Activated naive CD8-positive, alpha-beta T cell treated with anti-CD3 and anti-CD28 coated beads, Interleukin-2, amount 50 U/mL, for 24 hours (primary cell): ENCODE data around the gene SLC47A2.
"Not testable (repeated sequence)": the region's sequence is repeated elsewhere in the genome, so short reads cannot be mapped to it uniquely, and the experiment has no call there.

Experiments
- ATAC-seq: fragments of 150-1000 bp; cut with Tn5 transposase; one replicate; pipeline ENCODE4 v1.10.0; 2021
- DNase-seq: peaks from one replicate; pipeline ENCODE4 v3.0.0; 2021
- H3K27ac Mint-ChIP-seq: one replicate; pipeline ENCODE4 v1.8.0; 2021; ENCODE audit warnings: mild to moderate bottlenecking, mixed read lengths
- H3K27me3 Mint-ChIP-seq: one replicate; pipeline ENCODE4 v1.8.0; 2021; ENCODE audit warnings: mixed read lengths
- H3K36me3 Mint-ChIP-seq: one replicate; pipeline ENCODE4 v1.8.0; 2021; ENCODE audit warnings: low read depth, mixed read lengths
- H3K4me1 Mint-ChIP-seq: one replicate; pipeline ENCODE4 v1.8.0; 2021; ENCODE audit warnings: mixed read lengths
- H3K4me3 Mint-ChIP-seq: one replicate; pipeline ENCODE4 v1.8.0; 2021; ENCODE audit warnings: mild to moderate bottlenecking, moderate library complexity, mixed read lengths
- H3K9me3 Mint-ChIP-seq: one replicate; pipeline ENCODE4 v1.8.0; 2021; ENCODE audit warnings: mixed read lengths

SLC47A2 gene

GRCh38 chr17:19678581-19679453, 37.6 kb downstream of the SLC47A2 start:
- Mint-ChIP-seq H3K4me1 (no peaks in the 10 kb centered on the region), H3K27ac (no peak overlapping the region), H3K36me3 (no peaks in the 10 kb centered on the region), H3K4me3 (no peak overlapping the region), H3K27me3 (no peaks in the 10 kb centered on the region), H3K9me3 (no peaks in the 10 kb centered on the region)
- ATAC-seq, result no peak
- no peak for DNase-seq

DNA sequence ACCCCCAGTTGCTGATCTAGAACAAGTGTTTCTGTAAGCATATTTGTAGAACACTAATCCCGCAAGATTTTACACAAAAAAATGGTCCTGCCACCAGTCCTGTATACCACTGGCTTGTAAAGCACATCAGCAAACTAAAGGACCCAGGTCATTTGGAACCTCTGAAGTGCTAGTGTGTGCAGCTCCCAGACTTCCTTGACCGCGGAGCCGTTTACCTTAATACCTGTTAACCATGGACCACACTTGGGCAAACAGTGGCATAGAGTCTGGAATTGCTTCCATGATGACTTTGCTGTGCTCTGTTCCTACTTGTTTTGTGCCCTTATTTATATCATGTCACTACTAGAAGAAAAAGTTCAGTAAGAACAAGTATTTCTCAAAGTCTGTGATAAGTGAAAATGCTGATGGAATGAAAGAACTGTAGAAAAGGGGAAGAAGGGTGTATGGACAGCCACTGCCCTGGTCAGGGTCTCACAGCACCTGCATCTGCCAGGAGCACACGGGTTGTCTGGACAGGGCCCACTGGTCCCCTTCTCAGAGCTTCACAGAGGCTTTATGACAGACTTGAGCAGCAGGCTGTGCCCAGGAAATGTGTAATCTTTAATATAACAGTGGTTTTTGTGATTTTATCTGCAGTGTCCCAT, 38.5 kb downstream of the SLC47A2 start:
- H3K36me3 Mint-ChIP-seq, result peaks cover 1% of the 10 kb centered on the region
- no peaks in the 10 kb centered on the region for H3K9me3 Mint-ChIP-seq
- no peaks in the 10 kb centered on the region for H3K27me3 Mint-ChIP-seq
- H3K27ac Mint-ChIP-seq, result no peak overlapping the region
- DNase-seq (no peak), ATAC-seq (no peak)
- no peak overlapping the region for H3K4me3 Mint-ChIP-seq
- no peaks in the 10 kb centered on the region for H3K4me1 Mint-ChIP-seq

DNA sequence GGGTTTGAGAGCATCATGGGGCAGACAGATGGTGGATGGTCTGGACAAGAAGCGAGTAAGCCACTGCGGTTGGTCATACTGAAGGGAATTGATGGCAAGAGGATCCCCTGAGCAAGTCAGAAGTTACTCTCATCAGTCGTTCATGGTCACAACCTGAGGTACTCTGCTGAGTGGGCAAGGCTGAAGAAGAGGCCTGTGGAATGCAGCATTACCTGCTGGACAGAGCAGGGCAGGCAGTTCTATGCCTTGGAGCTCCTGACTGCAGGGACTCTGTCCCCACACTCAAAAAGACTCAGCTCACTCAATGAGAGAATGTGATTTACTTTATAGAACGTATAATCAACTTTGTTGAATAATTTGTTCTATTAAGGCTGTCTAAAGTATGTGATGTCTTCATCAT, 39.5 kb downstream of the SLC47A2 start:
- no peak overlapping the region for H3K27ac Mint-ChIP-seq
- peaks cover 1% of the 10 kb centered on the region for H3K36me3 Mint-ChIP-seq
- H3K4me3 Mint-ChIP-seq, result no peak overlapping the region
- no peaks in the 10 kb centered on the region for H3K27me3 Mint-ChIP-seq
- no peaks in the 10 kb centered on the region for H3K9me3 Mint-ChIP-seq
- DNase-seq, result no peak
- H3K4me1 Mint-ChIP-seq, result no peaks in the 10 kb centered on the region
- no peak for ATAC-seq

DNA sequence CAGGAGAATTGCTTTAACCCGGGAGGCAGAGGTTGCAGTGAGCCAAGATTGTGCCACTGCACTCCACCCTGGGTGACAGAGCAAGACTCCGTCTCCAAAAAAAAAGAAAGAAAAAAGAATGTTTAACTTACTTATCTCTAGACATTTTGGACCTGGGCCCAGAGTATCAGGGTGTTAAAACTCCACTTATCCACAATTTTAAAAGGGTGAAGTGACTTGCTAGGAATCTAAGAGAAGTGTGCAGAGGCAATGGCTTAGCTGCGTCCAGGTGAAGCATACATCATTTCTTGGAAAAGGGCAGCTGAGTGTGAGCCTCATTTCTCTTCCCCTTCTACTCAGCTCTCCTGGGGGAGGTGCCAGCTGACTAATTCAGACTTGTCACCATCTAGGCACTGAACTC, 42.8 kb downstream of the SLC47A2 start:
- DNase-seq (no peak), ATAC-seq (no peak)
- Mint-ChIP-seq H3K27ac (no peak overlapping the region), H3K4me1 (no peaks in the 10 kb centered on the region), H3K27me3 (no peaks in the 10 kb centered on the region), H3K4me3 (no peak overlapping the region), H3K9me3 (no peaks in the 10 kb centered on the region), H3K36me3 (peaks cover 1% of the 10 kb centered on the region)

DNA sequence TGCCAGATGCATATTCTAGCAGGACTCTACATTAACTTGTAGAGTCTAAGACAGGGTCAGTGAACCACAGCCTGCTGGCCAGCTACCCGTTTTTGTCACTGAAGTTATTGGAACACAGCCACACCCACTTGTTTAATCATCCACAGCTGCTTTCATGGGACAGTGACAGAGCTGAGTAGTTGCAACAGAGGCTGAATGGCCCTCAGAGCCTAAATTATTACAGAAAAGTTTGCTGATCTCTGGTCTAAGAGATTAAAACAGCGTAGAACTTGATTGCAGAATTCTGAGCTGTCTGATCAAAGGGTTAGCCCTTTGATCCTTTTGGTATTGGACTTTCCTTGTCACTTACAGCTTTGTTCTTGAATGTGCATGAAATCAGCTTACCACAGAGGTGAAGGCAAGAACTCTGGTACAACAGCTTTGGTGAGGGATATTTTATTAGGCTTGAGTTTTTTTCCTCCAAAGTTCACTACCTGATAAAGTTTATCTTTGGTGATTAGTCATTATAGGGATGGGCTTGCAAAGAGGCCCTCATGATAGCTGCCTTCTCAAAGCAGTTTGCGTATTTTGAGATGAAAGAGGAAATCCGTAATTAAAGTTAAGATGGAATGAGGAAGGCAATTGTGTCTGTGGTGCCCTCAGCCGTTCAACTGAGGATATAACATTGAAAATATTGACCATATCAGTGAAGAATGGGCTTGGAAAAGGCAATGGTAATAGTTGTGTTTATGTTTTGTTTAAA, 44.2 kb downstream of the SLC47A2 start:
- Mint-ChIP-seq H3K27me3 (no peaks in the 10 kb centered on the region), H3K4me3 (no peak overlapping the region), H3K4me1 (no peaks in the 10 kb centered on the region), H3K36me3 (peaks cover 1% of the 10 kb centered on the region), H3K27ac (no peak overlapping the region), H3K9me3 (no peaks in the 10 kb centered on the region)
- DNase-seq, result no peak
- ATAC-seq, result no peak

GRCh38 chr17:19671433-19671832, 45.0 kb downstream of the SLC47A2 start:
- ATAC-seq (no peak), DNase-seq (no peak)
- H3K4me3 Mint-ChIP-seq, result no peak overlapping the region
- H3K27ac Mint-ChIP-seq, result no peak overlapping the region
- H3K4me1 Mint-ChIP-seq, result no peaks in the 10 kb centered on the region
- H3K27me3 Mint-ChIP-seq, result no peaks in the 10 kb centered on the region
- H3K36me3 Mint-ChIP-seq, result peaks cover 1% of the 10 kb centered on the region
- no peaks in the 10 kb centered on the region for H3K9me3 Mint-ChIP-seq

GRCh38 chr17:19670908-19671307, 45.5 kb downstream of the SLC47A2 start:
- Mint-ChIP-seq H3K4me1 (no peaks in the 10 kb centered on the region), H3K36me3 (peaks cover 1% of the 10 kb centered on the region), H3K27ac (no peak overlapping the region), H3K9me3 (no peaks in the 10 kb centered on the region), H3K27me3 (no peaks in the 10 kb centered on the region), H3K4me3 (no peak overlapping the region)
- ATAC-seq, result no peak
- no peak for DNase-seq

DNA sequence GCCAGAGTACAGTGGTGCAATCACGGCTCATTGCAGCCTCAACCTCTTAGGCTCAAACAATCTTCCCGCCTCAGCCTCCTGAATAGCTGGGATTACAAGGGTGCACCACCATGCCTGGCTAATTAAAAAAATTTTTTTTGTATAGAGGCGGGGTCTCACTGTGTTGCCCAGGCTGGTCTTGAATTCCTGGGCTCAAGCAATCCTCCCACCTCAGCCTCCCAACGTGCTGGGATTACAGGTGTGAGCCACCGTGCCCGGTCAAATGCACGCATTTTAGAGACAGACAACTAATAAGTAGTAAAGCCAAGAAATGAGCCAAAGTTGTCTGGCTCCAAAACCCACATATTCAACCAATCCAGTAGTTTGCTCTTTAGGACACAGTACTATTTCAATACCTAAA, 46.7 kb downstream of the SLC47A2 start:
- H3K27ac Mint-ChIP-seq, H3K4me1 Mint-ChIP-seq, H3K27me3 Mint-ChIP-seq, ATAC-seq, H3K9me3 Mint-ChIP-seq, DNase-seq, H3K4me3 Mint-ChIP-seq, H3K36me3 Mint-ChIP-seq: not testable (repeated sequence)

- no peak for DNase-seq
- Mint-ChIP-seq H3K4me1 (no peaks in the 10 kb centered on the region), H3K36me3 (peaks cover 8% of the 10 kb centered on the region), H3K4me3 (no peak overlapping the region), H3K9me3 (no peaks in the 10 kb centered on the region), H3K27me3 (no peaks in the 10 kb centered on the region), H3K27ac (no peak overlapping the region)
- ATAC-seq, result no peak
These were observed 51.6 kb downstream of the SLC47A2 start for GRCh38 chr17:19664821-19665181.

DNA sequence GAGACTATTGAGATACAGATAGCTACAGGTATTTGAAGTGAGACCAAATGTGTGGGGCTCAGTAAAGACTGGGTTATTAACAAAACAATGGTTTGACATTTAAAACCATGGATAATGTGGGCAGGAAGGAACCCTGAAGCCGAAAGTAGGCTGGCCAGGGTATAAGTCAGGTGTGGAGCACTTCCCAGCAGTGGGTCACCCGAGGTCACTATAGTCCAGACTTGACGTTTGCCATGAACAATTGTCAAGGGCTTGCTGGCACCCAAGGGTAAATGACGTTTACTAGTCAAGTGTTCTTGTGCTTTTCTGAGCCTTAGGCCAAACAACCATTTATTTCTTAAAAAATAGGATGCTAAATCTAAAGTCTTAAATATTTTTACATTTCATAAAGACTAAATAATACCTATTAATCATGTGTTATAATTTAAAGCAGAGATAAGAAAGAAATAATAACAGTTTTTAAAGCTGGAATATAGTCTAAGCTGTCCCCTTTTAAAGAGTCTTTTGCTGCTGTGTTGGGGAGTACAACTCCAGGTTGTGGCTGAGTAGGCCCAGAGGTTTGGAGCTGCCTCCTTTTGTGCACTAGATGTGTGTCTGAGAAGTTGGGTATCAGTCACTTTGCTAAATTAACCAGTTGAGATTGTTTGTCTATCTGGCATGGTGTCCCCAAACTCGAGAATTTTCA, 52.1 kb downstream of the SLC47A2 start:
- Mint-ChIP-seq H3K36me3 (peaks cover 9% of the 10 kb centered on the region), H3K4me1 (no peaks in the 10 kb centered on the region), H3K27me3 (no peaks in the 10 kb centered on the region), H3K27ac (no peak overlapping the region), H3K4me3 (no peak overlapping the region), H3K9me3 (no peaks in the 10 kb centered on the region)
- DNase-seq (no peak), ATAC-seq (no peak)

DNA sequence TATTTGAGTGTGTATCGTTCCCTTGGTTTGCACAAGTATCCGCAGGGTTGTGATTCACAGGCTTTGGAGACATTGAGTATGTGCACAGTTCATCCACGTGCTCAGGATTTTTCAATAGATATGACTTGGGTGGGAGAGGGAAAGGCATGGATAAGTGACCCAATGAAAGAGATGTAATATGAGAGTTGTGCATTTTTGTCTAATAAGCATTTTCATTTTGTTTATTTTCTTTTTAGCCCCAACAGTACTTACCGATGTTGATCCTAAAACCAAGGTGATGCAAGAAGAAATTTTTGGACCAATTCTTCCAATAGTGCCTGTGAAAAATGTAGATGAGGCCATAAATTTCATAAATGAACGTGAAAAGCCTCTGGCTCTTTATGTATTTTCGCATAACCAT, 53.3 kb downstream of the SLC47A2 start:
- Mint-ChIP-seq H3K4me3 (no peak overlapping the region), H3K27ac (no peak overlapping the region), H3K9me3 (no peaks in the 10 kb centered on the region), H3K4me1 (no peaks in the 10 kb centered on the region), H3K27me3 (no peaks in the 10 kb centered on the region), H3K36me3 (peaks cover 9% of the 10 kb centered on the region)
- no peak for ATAC-seq
- DNase-seq, result no peak

- ATAC-seq (no peak), DNase-seq (no peak)
- H3K4me1 Mint-ChIP-seq, result no peaks in the 10 kb centered on the region
- no peaks in the 10 kb centered on the region for H3K9me3 Mint-ChIP-seq
- H3K27me3 Mint-ChIP-seq, result no peaks in the 10 kb centered on the region
- H3K4me3 Mint-ChIP-seq, result no peak overlapping the region
- H3K36me3 Mint-ChIP-seq, result peaks cover 9% of the 10 kb centered on the region
- H3K27ac Mint-ChIP-seq, result no peak overlapping the region
These were observed 55.3 kb downstream of the SLC47A2 start for GRCh38 chr17:19661121-19661520.

DNA sequence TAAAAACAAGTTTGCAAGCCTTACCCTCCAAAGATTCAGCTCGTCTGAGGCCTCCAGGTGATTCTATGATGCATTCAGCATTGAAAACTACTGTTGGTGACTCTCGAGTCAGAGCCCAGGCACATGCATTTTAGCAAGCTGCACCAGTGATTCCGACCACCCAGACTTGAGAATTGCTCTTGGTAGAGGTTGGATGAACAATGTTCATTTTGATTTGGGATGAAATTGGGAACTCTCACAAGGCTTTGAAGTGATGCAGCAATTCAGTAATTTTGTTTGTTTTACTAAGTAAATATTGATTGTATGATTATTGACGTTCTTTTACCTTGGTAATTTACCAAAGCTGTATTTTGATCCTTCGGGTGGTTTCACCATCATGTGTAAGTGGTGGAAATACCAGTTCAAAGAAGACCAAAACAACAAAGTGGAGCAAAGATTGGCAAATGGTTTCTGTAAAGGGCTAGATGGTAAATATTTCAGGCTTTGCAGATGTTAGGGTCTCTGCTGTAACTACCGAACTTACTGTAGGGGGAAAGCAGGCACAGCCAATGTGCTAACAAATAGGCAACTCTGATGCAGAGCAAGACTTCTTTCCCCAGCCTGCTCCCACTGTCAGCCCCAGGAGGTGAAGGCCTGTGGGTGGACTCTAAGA, 56.0 kb downstream of the SLC47A2 start:
- Mint-ChIP-seq H3K36me3 (peaks cover 9% of the 10 kb centered on the region), H3K4me3 (no peak overlapping the region)
- no peak for DNase-seq

More for the DNA sequence above, 56.0 kb downstream of the SLC47A2 start:
- no peaks in the 10 kb centered on the region for H3K27me3 Mint-ChIP-seq
- no peak overlapping the region for H3K27ac Mint-ChIP-seq
- ATAC-seq, result no peak
- no peaks in the 10 kb centered on the region for H3K4me1 Mint-ChIP-seq
- no peaks in the 10 kb centered on the region for H3K9me3 Mint-ChIP-seq
